H9 (cell line): Measurements from ENCODE around the gene RALGPS2. TPM values are rescaled to one million over a fixed set of nuclear protein-coding genes. Genes with fewer than 3 reads are reported as not detected.

ENCODE experiments used
- DNase-seq: peaks from one replicate; pipeline ENCODE4 v3.0.0-alpha.2; 2017
- H2AFZ ChIP-seq: one replicate; pipeline ENCODE4 v1.6.1; 2013; ENCODE audit warnings: mild to moderate bottlenecking, low read length, control low read depth, moderate library complexity
- H2AK5ac ChIP-seq: 2 replicates; pipeline ENCODE4 v1.6.1; 2013; ENCODE audit warnings: low read length, control low read depth, mixed read lengths; ENCODE audit not compliant: insufficient read length
- H2BK120ac ChIP-seq: one replicate; pipeline ENCODE4 v1.6.1; 2013; ENCODE audit warnings: low read depth, mild to moderate bottlenecking, low read length, control low read depth, inconsistent platforms; ENCODE audit not compliant: poor library complexity, severe bottlenecking
- H2BK12ac ChIP-seq: 2 replicates; pipeline ENCODE4 v1.6.1; 2013; ENCODE audit warnings: low read length, control low read depth, mixed read lengths, low read depth; ENCODE audit not compliant: insufficient read length
- H2BK15ac ChIP-seq: 2 replicates; pipeline ENCODE4 v1.6.1; 2013; ENCODE audit warnings: low read depth, low read length, control low read depth
- H2BK20ac ChIP-seq: one replicate; pipeline ENCODE4 v1.6.1; 2013; ENCODE audit warnings: low read depth, mild to moderate bottlenecking, low read length, control low read depth, inconsistent platforms; ENCODE audit not compliant: poor library complexity, severe bottlenecking
- H2BK5ac ChIP-seq: 2 replicates; pipeline ENCODE4 v1.6.1; 2013; ENCODE audit warnings: low read length, control low read depth, mixed read lengths; ENCODE audit not compliant: insufficient read length
- H3K14ac ChIP-seq: 2 replicates; pipeline ENCODE4 v1.6.1; 2013; ENCODE audit warnings: low read length, control low read depth; ENCODE audit not compliant: insufficient read depth
- H3K18ac ChIP-seq: 2 replicates; pipeline ENCODE4 v1.6.1; 2013; ENCODE audit warnings: low read depth, mild to moderate bottlenecking, mixed read lengths, low read length, control low read depth; ENCODE audit not compliant: insufficient read length
- H3K23ac ChIP-seq: 2 replicates; pipeline ENCODE4 v1.6.1; 2013; ENCODE audit warnings: low read length, control low read depth, mixed read lengths, low read depth; ENCODE audit not compliant: insufficient read length
- H3K23me2 ChIP-seq: 2 replicates; pipeline ENCODE4 v1.6.1; 2013; ENCODE audit warnings: low read depth, mild to moderate bottlenecking, mixed read lengths, low read length, control low read depth; ENCODE audit not compliant: insufficient read length, poor library complexity, severe bottlenecking
- H3K27ac ChIP-seq: 2 replicates; pipeline ENCODE4 v1.5.1; 2013; ENCODE audit warnings: low read length, control low read depth, mixed read lengths, low read depth; ENCODE audit not compliant: insufficient read length
- H3K27me3 ChIP-seq: 2 replicates; pipeline ENCODE4 v1.6.1; 2013; ENCODE audit warnings: low read length, control low read depth, inconsistent platforms; ENCODE audit not compliant: insufficient read depth
- H3K4ac ChIP-seq: 2 replicates; pipeline ENCODE4 v1.6.1; 2013; ENCODE audit warnings: low read depth, mild to moderate bottlenecking, control low read depth, inconsistent platforms, low read length, moderate library complexity
- H3K4me1 ChIP-seq: 2 replicates; pipeline ENCODE4 v1.6.1; 2013; ENCODE audit warnings: low read length, control low read depth, inconsistent platforms; ENCODE audit not compliant: insufficient read depth
- H3K4me2 ChIP-seq: 2 replicates; pipeline ENCODE4 v1.6.1; 2013; ENCODE audit warnings: low read length, control low read depth, mixed read lengths; ENCODE audit not compliant: insufficient read length, insufficient read depth
- H3K56ac ChIP-seq: 2 replicates; pipeline ENCODE4 v1.6.1; 2013; ENCODE audit warnings: low read depth, mild to moderate bottlenecking, mixed read lengths, low read length, control low read depth; ENCODE audit not compliant: insufficient read length
- H3K79me1 ChIP-seq: 2 replicates; pipeline ENCODE4 v1.6.1; 2013; ENCODE audit warnings: low read depth, mild to moderate bottlenecking, moderate library complexity, low read length, control low read depth, inconsistent platforms; ENCODE audit not compliant: insufficient read depth, poor library complexity, severe bottlenecking
- H3K79me2 ChIP-seq: 2 replicates; pipeline ENCODE4 v1.6.1; 2013; ENCODE audit warnings: low read length, control low read depth, inconsistent platforms; ENCODE audit not compliant: insufficient read depth
- H3K9ac ChIP-seq: 2 replicates; pipeline ENCODE4 v1.6.1; 2013; ENCODE audit warnings: low read length, control low read depth, mixed read lengths; ENCODE audit not compliant: insufficient read length; ENCODE audit errors: extremely low read depth
- H3K9me3 ChIP-seq: one replicate; pipeline ENCODE4 v1.6.1; 2013; ENCODE audit warnings: low read depth, low read length, inconsistent platforms; ENCODE audit not compliant: control insufficient read depth
- H3T11ph ChIP-seq: one replicate; pipeline ENCODE4 v1.6.1; 2013; ENCODE audit warnings: mild to moderate bottlenecking, low read length, control low read depth, inconsistent platforms
- H4K20me1 ChIP-seq: one replicate; pipeline ENCODE4 v1.6.1; 2013; ENCODE audit not compliant: control insufficient read depth, insufficient read length, insufficient read depth
- H4K5ac ChIP-seq: 2 replicates; pipeline ENCODE4 v1.6.1; 2013; ENCODE audit warnings: low read depth, mild to moderate bottlenecking, mixed read lengths, low read length, control low read depth; ENCODE audit not compliant: insufficient read length
- H4K8ac ChIP-seq: replicated peaks from 2 replicates; pipeline ENCODE4 v1.6.1; 2013; ENCODE audit warnings: low read length, control low read depth, mixed read lengths, low read depth; ENCODE audit not compliant: insufficient read length
- H4K91ac ChIP-seq: 2 replicates; pipeline ENCODE4 v1.6.1; 2013; ENCODE audit warnings: low read depth, mild to moderate bottlenecking, moderate library complexity, mixed read lengths, low read length, control low read depth; ENCODE audit not compliant: insufficient read length
- H3K27ac Mint-ChIP-seq, 3 experiments: 2 replicates in 2 of 3; 3 replicates in 1 of 3; pipeline ENCODE4 v1.8.0; 2020 to 2021; ENCODE audit warnings: mixed read lengths in 3 of 3, mild to moderate bottlenecking in 1 of 3, moderate library complexity in 1 of 3
- H3K27me3 Mint-ChIP-seq: 2 replicates; pipeline ENCODE4 v1.8.0; 2021; ENCODE audit warnings: low read depth, mild to moderate bottlenecking, moderate library complexity, mixed read lengths
- H3K36me3 Mint-ChIP-seq, 3 experiments: 2 replicates in 2 of 3; 3 replicates in 1 of 3; pipeline ENCODE4 v1.8.0; 2020 to 2021; ENCODE audit warnings: low read depth in 3 of 3, mixed read lengths in 3 of 3; ENCODE audit not compliant: insufficient read depth in 1 of 3
- H3K4me1 Mint-ChIP-seq, 2 experiments: 2 replicates each; pipeline ENCODE4 v1.8.0; 2020; ENCODE audit warnings: mixed read lengths in 2 of 2
- H3K4me3 Mint-ChIP-seq, 2 experiments: 2 replicates in 1 of 2; 3 replicates in 1 of 2; pipeline ENCODE4 v1.8.0; 2020 to 2021; ENCODE audit warnings: mild to moderate bottlenecking in 2 of 2, mixed read lengths in 2 of 2, moderate library complexity in 1 of 2
- H3K9me3 Mint-ChIP-seq, 2 experiments: 2 replicates in 1 of 2; 3 replicates in 1 of 2; pipeline ENCODE4 v1.8.0; 2020; ENCODE audit warnings: mild to moderate bottlenecking in 2 of 2, mixed read lengths in 2 of 2, moderate library complexity in 1 of 2
- WGBS: extraction: QIAGEN DNeasy Blood & Tissue Kit; methylation state at CpG from one replicate; pipeline ENCODE4 v1.1.7; 2013; ENCODE audit warnings: missing lambda C conversion rate, low lambda C conversion rate, mixed read lengths; ENCODE audit not compliant: insufficient read length; ENCODE audit errors: extremely low coverage; 5-methylcytosine and 5-hydroxymethylcytosine counted together
- total RNA-seq: library from RNA; stranded (reverse); gene quantifications from 2 replicates; pipeline ENCODE4 v1.2.1, GENCODE V29; 2021
- TF ChIP-seq, protein P1 (sequence below): fragments of 200-600 bp; sonication (generic); conservative IDR thresholded peaks from 3 replicates; pipeline ENCODE4 v1.8.0; 2021; ENCODE audit warnings: antibody characterized with exemption, mild to moderate bottlenecking

The RALGPS2 gene
- total RNA-seq, 1 experiment from 2014 or later, result 32.6 TPM

GRCh38 chr1:178918955-178919354 lies 193.9 kb downstream of the RALGPS2 start:
- no peaks in the 10 kb centered on the region for H3K23me2 ChIP-seq
- TF ChIP-seq, protein P1, sequence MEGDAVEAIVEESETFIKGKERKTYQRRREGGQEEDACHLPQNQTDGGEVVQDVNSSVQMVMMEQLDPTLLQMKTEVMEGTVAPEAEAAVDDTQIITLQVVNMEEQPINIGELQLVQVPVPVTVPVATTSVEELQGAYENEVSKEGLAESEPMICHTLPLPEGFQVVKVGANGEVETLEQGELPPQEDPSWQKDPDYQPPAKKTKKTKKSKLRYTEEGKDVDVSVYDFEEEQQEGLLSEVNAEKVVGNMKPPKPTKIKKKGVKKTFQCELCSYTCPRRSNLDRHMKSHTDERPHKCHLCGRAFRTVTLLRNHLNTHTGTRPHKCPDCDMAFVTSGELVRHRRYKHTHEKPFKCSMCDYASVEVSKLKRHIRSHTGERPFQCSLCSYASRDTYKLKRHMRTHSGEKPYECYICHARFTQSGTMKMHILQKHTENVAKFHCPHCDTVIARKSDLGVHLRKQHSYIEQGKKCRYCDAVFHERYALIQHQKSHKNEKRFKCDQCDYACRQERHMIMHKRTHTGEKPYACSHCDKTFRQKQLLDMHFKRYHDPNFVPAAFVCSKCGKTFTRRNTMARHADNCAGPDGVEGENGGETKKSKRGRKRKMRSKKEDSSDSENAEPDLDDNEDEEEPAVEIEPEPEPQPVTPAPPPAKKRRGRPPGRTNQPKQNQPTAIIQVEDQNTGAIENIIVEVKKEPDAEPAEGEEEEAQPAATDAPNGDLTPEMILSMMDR, result no peak
- no peak overlapping the region for H3K9ac ChIP-seq
- no CpG with 5 or more reads among the region's 2 CpGs for WGBS
- no peak overlapping the region for H3K4ac ChIP-seq
- no peak overlapping the region for H3T11ph ChIP-seq
- H2BK120ac ChIP-seq, result no peak overlapping the region
- no peaks in the 10 kb centered on the region for H3K79me2 ChIP-seq
- H3K9me3 ChIP-seq, result no peaks in the 10 kb centered on the region
- Mint-ChIP-seq H3K36me3 (peaks cover 0 to 19% (median 15%) of the 10 kb centered on the region in 3 experiments; a peak in 5 of 7 replicates), H3K27ac (no peak overlapping the region; a peak in 1 of 7 replicates), H3K4me3 (no peak overlapping the region), H3K9me3 (no peaks in the 10 kb centered on the region), H3K27me3 (no peaks in the 10 kb centered on the region), H3K4me1 (peaks cover 0 to 5% of the 10 kb centered on the region in 2 experiments; a peak in 1 of 4 replicates)
- no peak overlapping the region for H3K27ac ChIP-seq
- no peak for DNase-seq
- H4K8ac ChIP-seq, result no peak overlapping the region
- H2BK12ac ChIP-seq, result no peak overlapping the region
- H3K4me1 ChIP-seq, result no peaks in the 10 kb centered on the region
- no peaks in the 10 kb centered on the region for H3K79me1 ChIP-seq
- H2AFZ ChIP-seq, result no peak overlapping the region
- no peaks in the 10 kb centered on the region for H3K27me3 ChIP-seq
- no peaks in the 10 kb centered on the region for H4K20me1 ChIP-seq
- no peak overlapping the region for H3K56ac ChIP-seq
- H3K23ac ChIP-seq, result no peak overlapping the region
- H3K18ac ChIP-seq, result no peak overlapping the region
- H2BK20ac ChIP-seq, result no peak overlapping the region
- no peak overlapping the region for H4K91ac ChIP-seq
- H2AK5ac ChIP-seq, result no peak overlapping the region
- no peak overlapping the region for H2BK15ac ChIP-seq
- H3K14ac ChIP-seq, result no peak overlapping the region
- H2BK5ac ChIP-seq, result no peak overlapping the region
- no peak overlapping the region for H3K4me2 ChIP-seq
- H4K5ac ChIP-seq, result no peak overlapping the region
